Measurements from ENCODE around the gene IL3.

GRCh38 chr5:132065351-132065937 lies 5.0 kb downstream of the IL3 start:
- TF ChIP-seq CTCF (IDR thresholded peaks at IDR 0.05) (peak; percentile 35; the same call in 1 of the 2 replicates), NFE2L1 (CRISPR knock-in tag; IDR thresholded peaks at IDR 0.05) (no peak), CREB1 (CRISPR knock-in tag; IDR thresholded peaks at IDR 0.05) (no peak), SMAD3 (CRISPR knock-in tag; IDR thresholded peaks at IDR 0.05; ENCODE audit: borderline replicate concordance) (no peak), ETV6 (CRISPR knock-in tag; IDR thresholded peaks at IDR 0.05) (no peak), JUN (CRISPR knock-in tag; IDR thresholded peaks at IDR 0.05) (no peak), IRF2 (CRISPR knock-in tag; IDR thresholded peaks at IDR 0.05; ENCODE audit: borderline replicate concordance, low read depth) (no peak), E2F4 (CRISPR knock-in tag; IDR thresholded peaks at IDR 0.05; ENCODE audit: borderline replicate concordance, low read depth) (no peak), MAX (CRISPR knock-in tag; IDR thresholded peaks at IDR 0.05) (no peak)

All from WTC11 (cell line).